ENCODE data around the gene SMYD1.

Gene SMYD1

DNA sequence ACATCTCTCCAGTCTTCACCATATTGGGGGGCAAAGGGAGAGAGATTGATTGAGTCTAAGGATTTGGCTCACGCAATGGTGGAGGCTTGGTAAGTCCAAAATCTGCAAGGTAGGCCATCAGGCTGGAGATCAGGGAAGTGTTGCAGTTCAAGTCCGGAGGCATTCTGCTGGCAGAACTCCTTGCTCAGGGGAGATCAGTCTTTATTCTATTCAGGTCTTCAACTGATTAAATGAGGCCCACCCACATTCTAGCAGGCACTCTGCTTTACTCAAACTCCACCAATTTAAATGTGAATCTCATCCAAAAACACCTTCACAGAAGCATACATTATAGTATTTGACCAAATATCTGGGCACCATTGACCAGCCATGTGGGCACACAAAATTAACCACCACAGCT lies 21.4 kb downstream of the SMYD1 start:
- no peak for DNase-seq (ENCODE audit: low spot score)
- Histone ChIP-seq H2BK5ac (ENCODE audit: low read length) (no peak overlapping the region), H3K4me2 (ENCODE audit: insufficient read depth, low read length, poor library complexity, severe bottlenecking) (no peak overlapping the region), H3K79me1 (ENCODE audit: low read depth, low read length) (no peaks in the 10 kb centered on the region), H2AFZ (ENCODE audit: low read length) (no peak overlapping the region), H3K4me1 (ENCODE audit: control insufficient read depth in 2 of 2, insufficient read depth in 1 of 2, low read depth in 1 of 2, low read length in 2 of 2) (peaks cover 0 to 2% of the 10 kb centered on the region in 2 donors), H2AK5ac (ENCODE audit: low read depth, low read length) (no peak overlapping the region), H3K4me3 (ENCODE audit: low read length in 2 of 2) (no peak overlapping the region), H4K8ac (ENCODE audit: low read depth, low read length) (no peak overlapping the region), H3K18ac (ENCODE audit: low read length) (no peak overlapping the region), H3K23ac (ENCODE audit: low read depth, low read length, poor library complexity) (no peak overlapping the region), H2BK12ac (ENCODE audit: low read length) (no peak overlapping the region), H4K91ac (ENCODE audit: low read depth, low read length, poor library complexity) (no peak overlapping the region), H3K14ac (ENCODE audit: low read length) (no peak overlapping the region), H3K27me3 (ENCODE audit: control insufficient read depth in 3 of 3, insufficient read depth in 3 of 3, low read depth in 1 of 3, low read length in 3 of 3) (no peaks in the 10 kb centered on the region), H3K9ac (ENCODE audit: low read depth, low read length, poor library complexity) (no peak overlapping the region), H2BK15ac (ENCODE audit: low read length) (no peak overlapping the region), H3K4ac (ENCODE audit: low read length) (no peak overlapping the region), H2BK120ac (ENCODE audit: low read depth, low read length) (no peak overlapping the region), H3K27ac (replicated peaks; ENCODE audit: low read length) (no peak overlapping the region), H3K9me3 (replicated peaks in 1 of 2; ENCODE audit: control insufficient read depth in 2 of 2, insufficient read depth in 1 of 2, low read depth in 1 of 2, low read length in 2 of 2) (no peaks in the 10 kb centered on the region), H3K36me3 (replicated peaks in 1 of 2; ENCODE audit: control insufficient read depth in 2 of 2, insufficient read depth in 2 of 2, low read length in 2 of 2) (no peaks in the 10 kb centered on the region)
- WGBS, 2 donors (ENCODE audit: extremely low coverage in 2 of 2, insufficient read length in 2 of 2, insufficient replicate concordance in 1 of 2) = no CpG with 5 or more reads among the region's 2 CpGs

DNA sequence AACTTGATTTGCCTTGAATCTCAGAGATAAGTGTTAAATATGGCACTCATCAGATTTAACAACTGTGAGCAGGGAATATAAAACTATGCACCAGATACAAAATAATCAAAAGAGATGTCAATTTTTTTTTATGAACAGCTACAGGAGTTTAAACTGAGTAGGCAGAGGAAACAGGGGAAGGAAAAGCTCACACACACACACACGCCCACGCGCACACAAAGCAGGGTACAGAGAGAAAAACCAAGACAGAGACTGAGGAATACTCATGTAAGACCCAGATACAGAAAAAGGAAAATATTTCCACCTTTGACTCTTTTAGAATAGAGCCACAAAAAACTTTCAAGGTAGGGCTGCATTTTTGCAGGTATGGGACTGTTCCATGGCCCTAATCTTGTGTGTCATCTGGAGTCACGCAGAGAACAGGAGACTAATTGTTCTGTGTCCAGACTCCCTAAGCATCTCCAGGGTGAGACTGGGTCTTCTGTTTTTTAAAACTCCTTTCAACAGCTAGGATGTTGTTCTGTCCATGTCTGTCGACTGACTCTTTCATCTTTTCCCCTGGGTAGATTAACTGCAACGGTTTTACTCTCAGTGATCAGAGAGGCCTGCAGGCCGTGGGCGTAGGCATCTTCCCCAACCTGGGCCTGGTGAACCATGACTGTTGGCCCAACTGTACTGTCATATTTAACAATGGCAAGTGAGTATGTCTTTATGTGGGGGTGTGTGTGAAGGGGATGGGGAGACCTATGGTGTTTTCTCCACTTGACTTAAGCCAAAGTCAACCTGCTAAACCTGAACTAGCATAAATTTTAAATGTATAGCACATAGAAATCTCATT lies 23.0 kb downstream of the SMYD1 start:
- DNase-seq (ENCODE audit: low spot score) = no peak
- Histone ChIP-seq H3K4ac (ENCODE audit: low read length) (no peak overlapping the region), H3K79me1 (ENCODE audit: low read depth, low read length) (no peaks in the 10 kb centered on the region), H3K36me3 (replicated peaks in 1 of 2; ENCODE audit: control insufficient read depth in 2 of 2, insufficient read depth in 2 of 2, low read length in 2 of 2) (no peaks in the 10 kb centered on the region), H4K91ac (ENCODE audit: low read depth, low read length, poor library complexity) (no peak overlapping the region), H2BK5ac (ENCODE audit: low read length) (no peak overlapping the region), H3K14ac (ENCODE audit: low read length) (no peak overlapping the region), H3K4me2 (ENCODE audit: insufficient read depth, low read length, poor library complexity, severe bottlenecking) (no peak overlapping the region), H3K27me3 (ENCODE audit: control insufficient read depth in 3 of 3, insufficient read depth in 3 of 3, low read depth in 1 of 3, low read length in 3 of 3) (no peaks in the 10 kb centered on the region), H2AFZ (ENCODE audit: low read length) (no peak overlapping the region), H3K9me3 (replicated peaks in 1 of 2; ENCODE audit: control insufficient read depth in 2 of 2, insufficient read depth in 1 of 2, low read depth in 1 of 2, low read length in 2 of 2) (no peaks in the 10 kb centered on the region), H3K27ac (replicated peaks; ENCODE audit: low read length) (no peak overlapping the region), H2BK15ac (ENCODE audit: low read length) (no peak overlapping the region), H2AK5ac (ENCODE audit: low read depth, low read length) (no peak overlapping the region), H3K4me3 (ENCODE audit: low read length in 2 of 2) (no peak overlapping the region), H3K4me1 (ENCODE audit: control insufficient read depth in 2 of 2, insufficient read depth in 1 of 2, low read depth in 1 of 2, low read length in 2 of 2) (peaks cover 5 to 16% of the 10 kb centered on the region in 2 donors), H3K18ac (ENCODE audit: low read length) (no peak overlapping the region), H3K23ac (ENCODE audit: low read depth, low read length, poor library complexity) (no peak overlapping the region), H2BK120ac (ENCODE audit: low read depth, low read length) (no peak overlapping the region), H4K8ac (ENCODE audit: low read depth, low read length) (no peak overlapping the region), H3K9ac (ENCODE audit: low read depth, low read length, poor library complexity) (no peak overlapping the region), H2BK12ac (ENCODE audit: low read length) (no peak overlapping the region)
- WGBS, 2 donors (ENCODE audit: extremely low coverage in 2 of 2, insufficient read length in 2 of 2, insufficient replicate concordance in 1 of 2) = no CpG with 5 or more reads among the region's 8 CpGs

DNA sequence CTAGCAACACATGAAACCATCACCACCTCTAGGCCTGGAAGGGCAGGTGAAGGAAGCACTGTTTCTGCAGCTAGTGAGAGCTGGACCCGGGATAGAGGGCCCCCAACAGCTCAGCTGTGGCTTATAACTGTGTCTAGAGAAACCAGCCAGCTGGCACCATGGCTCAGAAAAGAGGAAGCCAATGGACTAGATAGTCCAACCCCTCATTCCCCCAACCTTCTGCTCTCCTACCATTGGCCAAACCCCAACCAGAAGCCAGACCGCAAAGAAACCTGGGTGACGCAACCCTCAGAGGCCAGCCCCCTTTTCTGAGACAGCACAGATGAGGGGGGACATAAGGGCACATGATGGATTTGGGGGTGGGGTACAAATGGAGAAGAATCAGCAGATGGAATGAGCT lies 24.3 kb downstream of the SMYD1 start:
- no CpG with 5 or more reads among the region's 3 CpGs for WGBS, 2 donors (ENCODE audit: extremely low coverage in 2 of 2, insufficient read length in 2 of 2, insufficient replicate concordance in 1 of 2)
- no peak overlapping the region for H3K4ac ChIP-seq (ENCODE audit: low read length)
- H3K4me1 ChIP-seq (ENCODE audit: control insufficient read depth in 2 of 2, insufficient read depth in 1 of 2, low read depth in 1 of 2, low read length in 2 of 2) = peaks cover 5 to 19% of the 10 kb centered on the region in 2 donors
- H3K36me3 ChIP-seq (replicated peaks in 1 of 2; ENCODE audit: control insufficient read depth in 2 of 2, insufficient read depth in 2 of 2, low read length in 2 of 2) = no peaks in the 10 kb centered on the region
- no peak overlapping the region for H2BK12ac ChIP-seq (ENCODE audit: low read length)
- no peak overlapping the region for H3K27ac ChIP-seq (replicated peaks; ENCODE audit: low read length)
- H2AK5ac ChIP-seq (ENCODE audit: low read depth, low read length) = no peak overlapping the region
- no peaks in the 10 kb centered on the region for H3K79me1 ChIP-seq (ENCODE audit: low read depth, low read length)
- H3K9ac ChIP-seq (ENCODE audit: low read depth, low read length, poor library complexity) = no peak overlapping the region
- H3K4me2 ChIP-seq (ENCODE audit: insufficient read depth, low read length, poor library complexity, severe bottlenecking) = no peak overlapping the region
- no peak overlapping the region for H3K18ac ChIP-seq (ENCODE audit: low read length)
- no peak overlapping the region for H4K8ac ChIP-seq (ENCODE audit: low read depth, low read length)
- no peak overlapping the region for H3K23ac ChIP-seq (ENCODE audit: low read depth, low read length, poor library complexity)
- no peaks in the 10 kb centered on the region for H3K27me3 ChIP-seq (ENCODE audit: control insufficient read depth in 3 of 3, insufficient read depth in 3 of 3, low read depth in 1 of 3, low read length in 3 of 3)
- no peak overlapping the region for H2BK120ac ChIP-seq (ENCODE audit: low read depth, low read length)
- no peak overlapping the region for H2BK15ac ChIP-seq (ENCODE audit: low read length)
- H2AFZ ChIP-seq (ENCODE audit: low read length) = no peak overlapping the region
- no peaks in the 10 kb centered on the region for H3K9me3 ChIP-seq (replicated peaks in 1 of 2; ENCODE audit: control insufficient read depth in 2 of 2, insufficient read depth in 1 of 2, low read depth in 1 of 2, low read length in 2 of 2)
- no peak overlapping the region for H2BK5ac ChIP-seq (ENCODE audit: low read length)
- H3K4me3 ChIP-seq (ENCODE audit: low read length in 2 of 2) = no peak overlapping the region
- H4K91ac ChIP-seq (ENCODE audit: low read depth, low read length, poor library complexity) = no peak overlapping the region
- H3K14ac ChIP-seq (ENCODE audit: low read length) = no peak overlapping the region
- no peak for DNase-seq (ENCODE audit: low spot score)

DNA sequence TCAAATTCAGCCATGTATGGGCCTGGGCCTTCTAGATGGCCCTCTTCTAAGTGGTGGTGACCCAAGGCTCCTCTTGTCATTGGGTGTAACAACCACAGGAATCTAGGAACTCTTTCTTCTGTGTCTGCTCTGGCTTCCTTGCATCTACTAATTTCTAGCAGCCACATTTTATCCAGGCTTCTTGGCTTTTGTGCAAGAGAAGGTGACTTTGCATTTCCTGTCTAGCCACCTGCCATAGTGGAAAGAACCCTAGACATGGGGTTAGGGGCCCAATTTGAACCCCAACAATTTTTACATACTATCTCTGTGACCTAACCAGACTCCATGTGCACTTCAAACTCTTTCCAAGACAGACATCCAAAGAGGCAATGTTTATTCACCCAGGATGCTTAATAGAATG lies 25.1 kb downstream of the SMYD1 start:
- Histone ChIP-seq H3K36me3 (replicated peaks in 1 of 2; ENCODE audit: control insufficient read depth in 2 of 2, insufficient read depth in 2 of 2, low read length in 2 of 2) (no peaks in the 10 kb centered on the region), H3K4me1 (ENCODE audit: control insufficient read depth in 2 of 2, insufficient read depth in 1 of 2, low read depth in 1 of 2, low read length in 2 of 2) (peaks cover 5 to 19% of the 10 kb centered on the region in 2 donors), H2BK12ac (ENCODE audit: low read length) (no peak overlapping the region), H3K79me1 (ENCODE audit: low read depth, low read length) (no peaks in the 10 kb centered on the region), H2BK120ac (ENCODE audit: low read depth, low read length) (no peak overlapping the region), H3K27me3 (ENCODE audit: control insufficient read depth in 3 of 3, insufficient read depth in 3 of 3, low read depth in 1 of 3, low read length in 3 of 3) (no peaks in the 10 kb centered on the region), H2AFZ (ENCODE audit: low read length) (no peak overlapping the region), H3K9me3 (replicated peaks in 1 of 2; ENCODE audit: control insufficient read depth in 2 of 2, insufficient read depth in 1 of 2, low read depth in 1 of 2, low read length in 2 of 2) (no peaks in the 10 kb centered on the region), H3K4me2 (ENCODE audit: insufficient read depth, low read length, poor library complexity, severe bottlenecking) (no peak overlapping the region), H3K23ac (ENCODE audit: low read depth, low read length, poor library complexity) (no peak overlapping the region), H3K14ac (ENCODE audit: low read length) (no peak overlapping the region), H2BK15ac (ENCODE audit: low read length) (no peak overlapping the region), H3K4ac (ENCODE audit: low read length) (no peak overlapping the region), H3K27ac (replicated peaks; ENCODE audit: low read length) (no peak overlapping the region), H3K9ac (ENCODE audit: low read depth, low read length, poor library complexity) (no peak overlapping the region), H4K8ac (ENCODE audit: low read depth, low read length) (no peak overlapping the region), H2BK5ac (ENCODE audit: low read length) (no peak overlapping the region), H3K4me3 (ENCODE audit: low read length in 2 of 2) (no peak overlapping the region), H2AK5ac (ENCODE audit: low read depth, low read length) (no peak overlapping the region), H3K18ac (ENCODE audit: low read length) (no peak overlapping the region), H4K91ac (ENCODE audit: low read depth, low read length, poor library complexity) (no peak overlapping the region)
- no peak for DNase-seq (ENCODE audit: low spot score)
